Suprapubic skin (tissue), 3 donors: ENCODE measurements around the gene NINJ1.

Experiments used
- POLR2AphosphoS5 ChIP-seq, 3 donors: sonication (generic); formaldehyde crosslinking; IDR thresholded peaks; one replicate each; pipeline ENCODE4 v1.6.1; 2017; ENCODE audit warnings: antibody characterized with exemption in 3 of 3
- TF ChIP-seq, protein P1 (sequence below), 2 donors: fragments of 200-600 bp in 1 of 2; fragments of 450-650 bp in 1 of 2; sonication (generic) in 1 of 2; IDR thresholded peaks; one replicate each; pipeline ENCODE4 v1.5.1; 2016 to 2019; ENCODE audit warnings: antibody characterized with exemption in 2 of 2, mild to moderate bottlenecking in 1 of 2, moderate library complexity in 1 of 2

DNA sequence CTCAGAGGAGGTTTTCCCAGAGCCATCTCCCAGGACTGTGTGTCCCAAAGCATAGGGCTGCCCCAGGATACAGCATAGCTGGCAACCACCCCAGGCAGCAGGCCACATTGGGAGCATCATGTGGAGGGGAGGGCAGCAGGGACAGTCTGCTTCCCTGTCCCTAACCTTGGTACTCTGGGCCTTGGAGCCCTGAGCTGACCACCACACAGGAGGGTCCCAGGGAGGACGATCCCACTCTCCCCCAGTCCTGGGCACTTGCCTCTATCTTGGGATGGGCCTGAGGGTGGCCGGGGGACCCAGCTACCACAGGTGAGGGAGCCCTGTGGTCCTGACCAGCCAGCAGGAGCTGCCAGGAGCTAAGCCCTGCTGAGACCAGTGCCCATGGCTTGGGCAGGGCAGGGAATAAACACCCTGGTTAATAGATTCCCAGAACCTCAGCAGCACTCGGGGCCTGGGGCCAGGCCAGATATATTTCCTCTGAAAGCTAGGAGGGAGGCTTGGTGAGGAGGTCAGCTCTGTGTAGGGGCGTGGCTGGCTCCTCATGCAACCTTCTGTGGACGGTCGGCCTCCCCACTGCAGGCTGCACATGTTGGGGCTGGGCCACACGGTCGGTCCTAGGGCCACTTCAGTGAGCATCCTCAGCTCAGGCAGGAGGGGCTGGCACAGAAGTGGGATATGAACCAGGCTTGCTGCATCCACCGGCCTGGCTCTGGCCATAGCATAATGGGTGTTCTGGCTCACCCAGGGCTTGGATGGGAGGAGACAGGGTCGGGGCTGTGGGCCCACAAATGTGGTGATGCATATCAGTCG, 4.2 kb downstream of the NINJ1 start:
- TF ChIP-seq, protein P1, sequence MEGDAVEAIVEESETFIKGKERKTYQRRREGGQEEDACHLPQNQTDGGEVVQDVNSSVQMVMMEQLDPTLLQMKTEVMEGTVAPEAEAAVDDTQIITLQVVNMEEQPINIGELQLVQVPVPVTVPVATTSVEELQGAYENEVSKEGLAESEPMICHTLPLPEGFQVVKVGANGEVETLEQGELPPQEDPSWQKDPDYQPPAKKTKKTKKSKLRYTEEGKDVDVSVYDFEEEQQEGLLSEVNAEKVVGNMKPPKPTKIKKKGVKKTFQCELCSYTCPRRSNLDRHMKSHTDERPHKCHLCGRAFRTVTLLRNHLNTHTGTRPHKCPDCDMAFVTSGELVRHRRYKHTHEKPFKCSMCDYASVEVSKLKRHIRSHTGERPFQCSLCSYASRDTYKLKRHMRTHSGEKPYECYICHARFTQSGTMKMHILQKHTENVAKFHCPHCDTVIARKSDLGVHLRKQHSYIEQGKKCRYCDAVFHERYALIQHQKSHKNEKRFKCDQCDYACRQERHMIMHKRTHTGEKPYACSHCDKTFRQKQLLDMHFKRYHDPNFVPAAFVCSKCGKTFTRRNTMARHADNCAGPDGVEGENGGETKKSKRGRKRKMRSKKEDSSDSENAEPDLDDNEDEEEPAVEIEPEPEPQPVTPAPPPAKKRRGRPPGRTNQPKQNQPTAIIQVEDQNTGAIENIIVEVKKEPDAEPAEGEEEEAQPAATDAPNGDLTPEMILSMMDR (IDR thresholded peaks at IDR 0.05): no peak
- TF ChIP-seq POLR2AphosphoS5 (IDR thresholded peaks at IDR 0.05): no peak
